Thyroid gland (tissue), 4 donors: Measurements from ENCODE around the gene ALOX12. TPM values are rescaled to one million over a fixed set of nuclear protein-coding genes. Genes with fewer than 3 reads are reported as not detected.

Experiments
- DNase-seq, 2 donors: peaks; one replicate each; pipeline ENCODE4 v3.0.0-alpha.2; 2019
- H3K27ac ChIP-seq, 3 donors: fragments of 200-600 bp; sonication (generic); 1 replicate in 2 of 3; 2 replicates in 1 of 3; pipeline ENCODE4 v1.5.1; 2016 to 2019; ENCODE audit warnings: mild to moderate bottlenecking in 1 of 3, moderate library complexity in 1 of 3
- H3K27me3 ChIP-seq: fragments of 200-600 bp; sonication (generic); one replicate; pipeline ENCODE4 v1.5.1; 2019
- H3K36me3 ChIP-seq, 2 donors: fragments of 200-600 bp; sonication (generic); one replicate each; pipeline ENCODE4 v1.5.1; 2016 to 2019
- H3K4me1 ChIP-seq, 2 donors: fragments of 200-600 bp; sonication (generic); one replicate each; pipeline ENCODE4 v1.5.1; 2017 to 2019
- H3K4me3 ChIP-seq, 3 donors: fragments of 200-600 bp; sonication (generic); replicated peaks in 1 of 3; 1 replicate in 2 of 3; 2 replicates in 1 of 3; pipeline ENCODE4 v1.5.1; 2016; ENCODE audit warnings: mild to moderate bottlenecking in 1 of 3
- H3K9me3 ChIP-seq: fragments of 200-600 bp; sonication (generic); one replicate; pipeline ENCODE4 v1.5.1; 2017
- CTCF ChIP-seq, 6 experiments: fragments of 200-600 bp in 3 of 6; fragments of 450-650 bp in 3 of 6; sonication (generic) in 3 of 6; IDR thresholded peaks; one replicate each; pipeline ENCODE4 v1.5.1; 2016 to 2019; ENCODE audit warnings: antibody characterized with exemption in 6 of 6, mild to moderate bottlenecking in 2 of 6, inconsistent platforms in 1 of 6, moderate library complexity in 1 of 6
- POLR2A ChIP-seq, 2 donors: fragments of 450-650 bp; IDR thresholded peaks; one replicate each; pipeline ENCODE4 v1.6.1; 2017; ENCODE audit warnings: antibody characterized with exemption in 2 of 2, mild to moderate bottlenecking in 2 of 2, moderate library complexity in 1 of 2
- WGBS, 2 donors: methylation state at CpG; one replicate each; pipeline ENCODE4 v1.1.5; 2017; 5-methylcytosine and 5-hydroxymethylcytosine counted together
- intact Hi-C: fragments of 100-400 bp; cut with DNase I; formaldehyde crosslinking; loops from one replicate; pipeline ENCODE4 v1.15.1; 2023
- total RNA-seq, 4 donors: library from RNA; depleted of rRNA; stranded (reverse); fragments of >200 nt; gene quantifications; one replicate each; pipeline ENCODE4 v1.2.3, GENCODE V29; 2016

The ALOX12 gene
- total RNA-seq, 4 donors from 2014 or later = not detected

- DNase-seq = no peak
- Histone ChIP-seq H3K4me1 (peaks cover 17 to 63% of the 10 kb centered on the region in 2 donors), H3K36me3 (no peaks in the 10 kb centered on the region), H3K27me3 (no peaks in the 10 kb centered on the region), H3K27ac (peak overlapping the region in 2 of 3 donors; percentile 84 to 85), H3K9me3 (no peaks in the 10 kb centered on the region), H3K4me3 (no peak overlapping the region)
- intact Hi-C loops = no loop called here
- TF ChIP-seq POLR2A (IDR thresholded peaks at IDR 0.05) (no peak), CTCF (IDR thresholded peaks at IDR 0.05) (no peak)
- WGBS, 2 donors = 72% methylated on average over 11 of the region's 11 CpGs
Measured at GRCh38 chr17:7020894-7021664, 25.2 kb downstream of the ALOX12 start.

- peak overlapping the region in 1 of 3 donors; percentile 18 for H3K4me3 ChIP-seq
- peaks cover 17 to 62% of the 10 kb centered on the region in 2 donors for H3K4me1 ChIP-seq
- WGBS, 2 donors = 6 to 9% methylated on average over 19 to 33 of the region's 53 CpGs
- intact Hi-C loops = no loop called here
- no peaks in the 10 kb centered on the region for H3K36me3 ChIP-seq
- no peaks in the 10 kb centered on the region for H3K9me3 ChIP-seq
- peak overlapping the region; percentile 65 to 84 (median 75) for H3K27ac ChIP-seq
- H3K27me3 ChIP-seq = no peaks in the 10 kb centered on the region
- TF ChIP-seq CTCF (IDR thresholded peaks at IDR 0.05) (peak; percentile 63 to 98 (median 89)), POLR2A (IDR thresholded peaks at IDR 0.05) (no peak)
- peak; percentile 72 to 76 for DNase-seq
Measured at GRCh38 chr17:7021993-7022778, 26.3 kb downstream of the ALOX12 start.

GRCh38 chr17:7022781-7023571 is 27.1 kb downstream of the ALOX12 start, which contains the start of gene BCL6B:
Gene BCL6B (plus strand): TSS chr17:7023050. CDS start chr17:7023672, 622 bp downstream.
- Histone ChIP-seq H3K27ac (peak within 1 kb of the TSS; percentile 65 to 84 (median 75)), H3K36me3 (no peaks in the 10 kb centered on the region), H3K4me1 (peaks cover 17 to 62% of the 10 kb centered on the region in 2 donors), H3K27me3 (no peaks in the 10 kb centered on the region), H3K4me3 (peak within 1 kb of the TSS in 1 of 3 donors; percentile 18), H3K9me3 (no peaks in the 10 kb centered on the region)
- no peak for DNase-seq
- intact Hi-C loops = no loop called here
- 13 to 15% methylated on average over 41 to 47 of the region's 47 CpGs for WGBS, 2 donors
- no peak for TF ChIP-seq POLR2A (IDR thresholded peaks at IDR 0.05)
- no peak for TF ChIP-seq CTCF (IDR thresholded peaks at IDR 0.05)

GRCh38 chr17:7023576-7024401 is 27.9 kb downstream of the ALOX12 start:
- H3K27me3 ChIP-seq = no peaks in the 10 kb centered on the region
- intact Hi-C loops = no loop called here
- DNase-seq = peak; percentile 80 to 83

More at GRCh38 chr17:7023576-7024401, 27.9 kb downstream of the ALOX12 start:
- H3K4me3 ChIP-seq = peak overlapping the region in 1 of 3 donors; percentile 8
- 32 to 49% methylated on average over 23 to 33 of the region's 51 CpGs for WGBS, 2 donors
- H3K4me1 ChIP-seq = peaks cover 17 to 60% of the 10 kb centered on the region in 2 donors
- no peaks in the 10 kb centered on the region for H3K36me3 ChIP-seq
- H3K9me3 ChIP-seq = no peaks in the 10 kb centered on the region
- TF ChIP-seq CTCF (IDR thresholded peaks at IDR 0.05) = no peak
- TF ChIP-seq POLR2A (IDR thresholded peaks at IDR 0.05) = peak in 1 of 2 donors; percentile 68
- H3K27ac ChIP-seq = peak overlapping the region; percentile 65 to 84 (median 75)
